PC-3 (cell line): ENCODE results near the gene PKDCC.

Experiments used
- CTCF ChIP-seq: fragments of 300-600 bp; sonication (generic); conservative IDR thresholded peaks from 2 replicates; pipeline ENCODE4 v1.5.1; 2017; ENCODE audit warnings: antibody characterized with exemption, low read depth, mild to moderate bottlenecking, low read length
- EZH2phosphoT487 ChIP-seq: fragments of 300-600 bp; sonication (generic); IDR thresholded peaks from 2 replicates; pipeline ENCODE4 v1.6.1; 2018; ENCODE audit warnings: mild to moderate bottlenecking, antibody characterized with exemption, low read length, borderline replicate concordance

GRCh38 chr2:42035241-42035640 is 12.6 kb upstream of the PKDCC start:
- TF ChIP-seq CTCF (no peak), EZH2phosphoT487 (no peak)
